SK-N-SH treated with all-trans-retinoic acid at 6 μM for 48 hours (cell line): ENCODE data around the gene PSMD3.

Source experiments
- ATAC-seq: fragments of 200-7000 bp; cut with Tn5 transposase; 3 replicates; pipeline ENCODE4 v1.9.1; 2020; ENCODE audit warnings: mild to moderate bottlenecking, moderate library complexity
- ARNTL ChIP-seq: fragments of 450-650 bp; formaldehyde crosslinking; IDR thresholded peaks from 2 replicates; pipeline ENCODE4 v1.5.0; 2020; ENCODE audit warnings: low read depth, mild to moderate bottlenecking, moderate library complexity, borderline replicate concordance
- BACH2 ChIP-seq: fragments of 250-450 bp; sonication (Bioruptor Pico); IDR thresholded peaks from 2 replicates; pipeline ENCODE4 v1.9.0; 2021; ENCODE audit warnings: mild to moderate bottlenecking, borderline replicate concordance
- CSDC2 ChIP-seq: fragments of 250-450 bp; sonication (Bioruptor Pico); IDR thresholded peaks from 2 replicates; pipeline ENCODE4 v1.5.0; 2020; ENCODE audit warnings: mild to moderate bottlenecking, moderate library complexity
- ESRRG ChIP-seq: fragments of 250-450 bp; sonication (Bioruptor Pico); IDR thresholded peaks from 2 replicates; pipeline ENCODE4 v1.6.1; 2021; ENCODE audit warnings: mild to moderate bottlenecking
- GLIS3 ChIP-seq: fragments of 250-450 bp; sonication (Bioruptor Pico); IDR thresholded peaks from 2 replicates; pipeline ENCODE4 v1.5.0; 2020; ENCODE audit warnings: mild to moderate bottlenecking, moderate library complexity
- ISL1 ChIP-seq: fragments of 250-450 bp; sonication (Bioruptor Pico); IDR thresholded peaks from 2 replicates; pipeline ENCODE4 v2.1.2; 2022; ENCODE audit warnings: mild to moderate bottlenecking, moderate library complexity
- OSR1 ChIP-seq: fragments of 250-450 bp; sonication (Bioruptor Pico); IDR thresholded peaks from 2 replicates; pipeline ENCODE4 v1.8.0; 2022; ENCODE audit warnings: moderate library complexity, mild to moderate bottlenecking, inconsistent platforms
- RARB ChIP-seq: fragments of 250-450 bp; sonication (Bioruptor Pico); IDR thresholded peaks from 2 replicates; pipeline ENCODE4 v1.8.0; 2021; ENCODE audit warnings: mild to moderate bottlenecking, moderate library complexity
- SNAI2 ChIP-seq: fragments of 250-450 bp; sonication (Bioruptor Pico); IDR thresholded peaks from 2 replicates; pipeline ENCODE4 v1.5.0; 2020; ENCODE audit warnings: mild to moderate bottlenecking, moderate library complexity
- TCF4 ChIP-seq: fragments of 250-450 bp; sonication (Bioruptor Pico); IDR thresholded peaks from 2 replicates; pipeline ENCODE4 v1.8.0; 2021; ENCODE audit warnings: mild to moderate bottlenecking, moderate library complexity, borderline replicate concordance
- TOX ChIP-seq: fragments of 250-450 bp; sonication (Bioruptor Pico); IDR thresholded peaks from 2 replicates; pipeline ENCODE4 v1.8.0; 2021; ENCODE audit warnings: mild to moderate bottlenecking, moderate library complexity, borderline replicate concordance
- ZC3H10 ChIP-seq: fragments of 250-450 bp; sonication (Bioruptor Pico); IDR thresholded peaks from 2 replicates; pipeline ENCODE4 v1.5.1; 2021; ENCODE audit warnings: mild to moderate bottlenecking, moderate library complexity
- ZFP3 ChIP-seq: fragments of 250-450 bp; sonication (Bioruptor Pico); IDR thresholded peaks from 2 replicates; pipeline ENCODE4 v1.5.0; 2020; ENCODE audit warnings: mild to moderate bottlenecking, moderate library complexity
- ZFP30 ChIP-seq: fragments of 450-650 bp; formaldehyde crosslinking; IDR thresholded peaks from 2 replicates; pipeline ENCODE4 v1.5.0; 2022; ENCODE audit warnings: mild to moderate bottlenecking, moderate library complexity
- ZNF565 ChIP-seq: fragments of 450-650 bp; formaldehyde crosslinking; conservative IDR thresholded peaks from 2 replicates; pipeline ENCODE4 v1.5.0; 2020; ENCODE audit warnings: low read depth, mild to moderate bottlenecking, moderate library complexity
- ZNF70 ChIP-seq: fragments of 450-650 bp; formaldehyde crosslinking; IDR thresholded peaks from 2 replicates; pipeline ENCODE4 v1.5.0; 2020; ENCODE audit warnings: mild to moderate bottlenecking, moderate library complexity
- ZNF8 ChIP-seq: fragments of 450-650 bp; formaldehyde crosslinking; IDR thresholded peaks from 2 replicates; pipeline ENCODE4 v1.5.0; 2020; ENCODE audit warnings: mild to moderate bottlenecking, moderate library complexity
- TF ChIP-seq, protein P1 (sequence below): fragments of 250-450 bp; sonication (Bioruptor Pico); IDR thresholded peaks from 2 replicates; pipeline ENCODE4 v1.5.0; 2020; ENCODE audit warnings: mild to moderate bottlenecking, moderate library complexity
- TF ChIP-seq, protein P2 (sequence below): fragments of 250-450 bp; sonication (Bioruptor Pico); IDR thresholded peaks from 2 replicates; pipeline ENCODE4 v1.8.0; 2021; ENCODE audit warnings: low read depth, mild to moderate bottlenecking, moderate library complexity, borderline replicate concordance
- TF ChIP-seq, protein P3 (sequence below): fragments of 250-450 bp; sonication (Bioruptor Pico); IDR thresholded peaks from 2 replicates; pipeline ENCODE4 v1.5.1; 2020; ENCODE audit warnings: low read depth, mild to moderate bottlenecking, moderate library complexity
- TF ChIP-seq, protein P4 (sequence below): fragments of 250-450 bp; sonication (Bioruptor Pico); IDR thresholded peaks from 2 replicates; pipeline ENCODE4 v1.5.1; 2021; ENCODE audit warnings: mild to moderate bottlenecking, moderate library complexity
- TF ChIP-seq, protein P5 (sequence below): fragments of 250-450 bp; sonication (Bioruptor Pico); IDR thresholded peaks from 2 replicates; pipeline ENCODE4 v1.8.0; 2020; ENCODE audit warnings: mild to moderate bottlenecking, moderate library complexity, borderline replicate concordance

PSMD3 gene

DNA sequence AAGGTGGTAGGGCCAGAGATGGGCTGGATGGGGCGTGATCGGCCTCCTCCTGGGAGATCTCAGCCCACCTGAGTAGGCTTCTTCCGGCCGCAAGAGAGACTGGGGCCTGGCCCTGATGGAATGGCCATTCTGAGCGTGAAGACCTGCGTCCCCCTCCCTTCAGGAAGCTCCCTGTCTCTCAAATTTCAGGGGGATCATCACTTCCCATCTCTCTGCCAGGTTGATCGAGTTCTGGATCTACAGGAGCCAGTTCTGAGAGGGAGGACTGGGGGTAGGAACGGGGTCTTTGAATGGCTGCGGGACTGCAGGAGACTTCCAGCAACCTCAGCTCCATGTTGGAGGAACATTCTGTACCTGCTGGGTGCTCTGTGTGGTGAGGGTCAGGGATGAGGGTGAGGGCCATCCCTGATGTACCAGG lies 27.1 kb upstream of the PSMD3 start:
- ATAC-seq = no peak
- no peak for TF ChIP-seq OSR1 (CRISPR knock-in tag)
- TF ChIP-seq GLIS3 (CRISPR knock-in tag) = no peak
- TF ChIP-seq ZNF565 (CRISPR knock-in tag) = no peak
- no peak for TF ChIP-seq TCF4 (CRISPR knock-in tag)
- no peak for TF ChIP-seq SNAI2 (CRISPR knock-in tag)
- no peak for TF ChIP-seq RARB (CRISPR knock-in tag)
- TF ChIP-seq ZNF8 (CRISPR knock-in tag) = no peak
- TF ChIP-seq, protein P1, sequence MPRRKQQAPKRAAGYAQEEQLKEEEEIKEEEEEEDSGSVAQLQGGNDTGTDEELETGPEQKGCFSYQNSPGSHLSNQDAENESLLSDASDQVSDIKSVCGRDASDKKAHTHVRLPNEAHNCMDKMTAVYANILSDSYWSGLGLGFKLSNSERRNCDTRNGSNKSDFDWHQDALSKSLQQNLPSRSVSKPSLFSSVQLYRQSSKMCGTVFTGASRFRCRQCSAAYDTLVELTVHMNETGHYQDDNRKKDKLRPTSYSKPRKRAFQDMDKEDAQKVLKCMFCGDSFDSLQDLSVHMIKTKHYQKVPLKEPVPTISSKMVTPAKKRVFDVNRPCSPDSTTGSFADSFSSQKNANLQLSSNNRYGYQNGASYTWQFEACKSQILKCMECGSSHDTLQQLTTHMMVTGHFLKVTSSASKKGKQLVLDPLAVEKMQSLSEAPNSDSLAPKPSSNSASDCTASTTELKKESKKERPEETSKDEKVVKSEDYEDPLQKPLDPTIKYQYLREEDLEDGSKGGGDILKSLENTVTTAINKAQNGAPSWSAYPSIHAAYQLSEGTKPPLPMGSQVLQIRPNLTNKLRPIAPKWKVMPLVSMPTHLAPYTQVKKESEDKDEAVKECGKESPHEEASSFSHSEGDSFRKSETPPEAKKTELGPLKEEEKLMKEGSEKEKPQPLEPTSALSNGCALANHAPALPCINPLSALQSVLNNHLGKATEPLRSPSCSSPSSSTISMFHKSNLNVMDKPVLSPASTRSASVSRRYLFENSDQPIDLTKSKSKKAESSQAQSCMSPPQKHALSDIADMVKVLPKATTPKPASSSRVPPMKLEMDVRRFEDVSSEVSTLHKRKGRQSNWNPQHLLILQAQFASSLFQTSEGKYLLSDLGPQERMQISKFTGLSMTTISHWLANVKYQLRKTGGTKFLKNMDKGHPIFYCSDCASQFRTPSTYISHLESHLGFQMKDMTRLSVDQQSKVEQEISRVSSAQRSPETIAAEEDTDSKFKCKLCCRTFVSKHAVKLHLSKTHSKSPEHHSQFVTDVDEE (CRISPR knock-in tag) = no peak
- TF ChIP-seq, protein P2, sequence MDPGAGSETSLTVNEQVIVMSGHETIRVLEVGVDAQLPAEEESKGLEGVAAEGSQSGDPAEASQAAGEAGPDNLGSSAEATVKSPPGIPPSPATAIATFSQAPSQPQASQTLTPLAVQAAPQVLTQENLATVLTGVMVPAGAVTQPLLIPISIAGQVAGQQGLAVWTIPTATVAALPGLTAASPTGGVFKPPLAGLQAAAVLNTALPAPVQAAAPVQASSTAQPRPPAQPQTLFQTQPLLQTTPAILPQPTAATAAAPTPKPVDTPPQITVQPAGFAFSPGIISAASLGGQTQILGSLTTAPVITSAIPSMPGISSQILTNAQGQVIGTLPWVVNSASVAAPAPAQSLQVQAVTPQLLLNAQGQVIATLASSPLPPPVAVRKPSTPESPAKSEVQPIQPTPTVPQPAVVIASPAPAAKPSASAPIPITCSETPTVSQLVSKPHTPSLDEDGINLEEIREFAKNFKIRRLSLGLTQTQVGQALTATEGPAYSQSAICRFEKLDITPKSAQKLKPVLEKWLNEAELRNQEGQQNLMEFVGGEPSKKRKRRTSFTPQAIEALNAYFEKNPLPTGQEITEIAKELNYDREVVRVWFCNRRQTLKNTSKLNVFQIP (CRISPR knock-in tag) = no peak
- TF ChIP-seq BACH2 (CRISPR knock-in tag) = no peak
- TF ChIP-seq ISL1 (CRISPR knock-in tag) = no peak
- TF ChIP-seq ARNTL (CRISPR knock-in tag) = no peak
- no peak for TF ChIP-seq CSDC2 (CRISPR knock-in tag)
- no peak for TF ChIP-seq ZC3H10
- TF ChIP-seq, protein P3, sequence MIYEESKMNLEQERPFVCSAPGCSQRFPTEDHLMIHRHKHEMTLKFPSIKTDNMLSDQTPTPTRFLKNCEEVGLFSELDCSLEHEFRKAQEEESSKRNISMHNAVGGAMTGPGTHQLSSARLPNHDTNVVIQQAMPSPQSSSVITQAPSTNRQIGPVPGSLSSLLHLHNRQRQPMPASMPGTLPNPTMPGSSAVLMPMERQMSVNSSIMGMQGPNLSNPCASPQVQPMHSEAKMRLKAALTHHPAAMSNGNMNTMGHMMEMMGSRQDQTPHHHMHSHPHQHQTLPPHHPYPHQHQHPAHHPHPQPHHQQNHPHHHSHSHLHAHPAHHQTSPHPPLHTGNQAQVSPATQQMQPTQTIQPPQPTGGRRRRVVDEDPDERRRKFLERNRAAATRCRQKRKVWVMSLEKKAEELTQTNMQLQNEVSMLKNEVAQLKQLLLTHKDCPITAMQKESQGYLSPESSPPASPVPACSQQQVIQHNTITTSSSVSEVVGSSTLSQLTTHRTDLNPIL (CRISPR knock-in tag) = no peak
- no peak for TF ChIP-seq ZFP3 (CRISPR knock-in tag)

DNA sequence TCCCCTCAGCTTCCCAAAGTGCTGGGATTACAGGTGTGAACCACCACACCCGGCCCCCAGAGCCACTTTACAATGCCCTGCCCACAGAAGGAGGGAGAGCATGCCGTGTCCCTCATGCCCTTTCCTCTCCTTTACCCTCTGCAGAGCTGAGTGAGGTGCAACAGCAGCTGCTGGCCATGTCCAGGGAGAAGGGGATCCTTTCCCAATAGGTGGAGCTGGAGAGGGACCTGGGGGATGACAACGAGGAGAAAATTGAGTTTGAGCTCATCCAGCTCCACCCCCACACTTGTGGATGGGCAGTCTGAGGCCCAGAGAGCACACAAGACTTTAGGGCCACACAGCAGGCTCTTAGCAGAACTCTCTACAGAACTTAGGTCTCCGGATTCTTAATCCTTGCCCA lies 25.7 kb upstream of the PSMD3 start:
- ATAC-seq = no peak
- TF ChIP-seq RARB (CRISPR knock-in tag) (no peak), SNAI2 (CRISPR knock-in tag) (no peak)
- TF ChIP-seq, protein P3 (CRISPR knock-in tag) = no peak

DNA sequence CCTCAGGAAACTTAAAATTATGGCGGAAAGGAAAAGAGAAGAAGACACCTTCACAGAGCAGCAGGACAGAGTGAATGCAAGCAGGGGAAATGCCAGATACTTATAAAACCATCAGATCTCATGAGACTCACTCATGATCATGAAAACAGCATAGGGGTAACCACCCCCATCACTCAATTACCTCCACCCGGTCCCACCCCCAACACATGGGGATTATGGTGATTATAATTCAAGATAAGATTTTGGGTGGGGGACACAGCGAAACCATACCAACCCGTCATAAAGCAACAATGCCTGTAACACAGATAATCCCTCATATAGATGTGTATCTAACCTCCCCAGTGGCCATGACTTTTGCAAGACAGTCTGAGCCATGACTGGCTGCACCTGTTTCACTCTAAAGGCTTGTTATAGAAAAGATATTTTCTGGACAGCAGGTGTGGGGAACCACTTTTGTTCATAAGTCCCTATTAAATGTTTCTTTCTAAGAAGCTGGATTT lies 24.8 kb upstream of the PSMD3 start:
- no peak for TF ChIP-seq BACH2 (CRISPR knock-in tag)
- no peak for TF ChIP-seq OSR1 (CRISPR knock-in tag)
- ATAC-seq = no peak

DNA sequence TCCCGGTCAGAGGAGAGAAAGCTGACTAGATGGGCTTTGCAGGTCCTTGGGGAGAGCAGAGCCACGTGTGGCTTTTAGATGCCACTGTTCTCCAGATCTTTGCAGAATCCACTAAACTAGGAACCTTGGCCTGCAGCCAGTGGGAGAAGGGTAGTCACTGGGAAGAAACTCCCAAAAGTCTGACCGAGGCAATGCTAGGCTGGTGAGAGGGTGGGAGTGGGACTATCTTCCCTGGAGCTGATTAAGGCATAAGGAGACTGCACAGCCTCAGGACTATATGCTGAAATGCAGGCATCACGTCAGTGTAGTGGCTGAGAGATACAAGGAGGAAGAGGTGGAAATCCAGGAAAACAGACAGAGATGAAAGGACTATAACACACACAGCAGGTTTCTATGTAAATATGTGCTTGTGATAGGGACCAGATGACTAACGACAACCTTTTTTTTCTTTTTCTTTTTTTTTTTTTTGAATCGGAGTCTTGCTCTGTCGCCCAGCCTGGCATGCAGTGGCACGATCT lies 20.0 kb upstream of the PSMD3 start:
- ATAC-seq = no peak
- no peak for TF ChIP-seq GLIS3 (CRISPR knock-in tag)
- TF ChIP-seq CSDC2 (CRISPR knock-in tag) = no peak
- TF ChIP-seq TOX = no peak
- TF ChIP-seq ARNTL (CRISPR knock-in tag) = no peak
- TF ChIP-seq, protein P4, sequence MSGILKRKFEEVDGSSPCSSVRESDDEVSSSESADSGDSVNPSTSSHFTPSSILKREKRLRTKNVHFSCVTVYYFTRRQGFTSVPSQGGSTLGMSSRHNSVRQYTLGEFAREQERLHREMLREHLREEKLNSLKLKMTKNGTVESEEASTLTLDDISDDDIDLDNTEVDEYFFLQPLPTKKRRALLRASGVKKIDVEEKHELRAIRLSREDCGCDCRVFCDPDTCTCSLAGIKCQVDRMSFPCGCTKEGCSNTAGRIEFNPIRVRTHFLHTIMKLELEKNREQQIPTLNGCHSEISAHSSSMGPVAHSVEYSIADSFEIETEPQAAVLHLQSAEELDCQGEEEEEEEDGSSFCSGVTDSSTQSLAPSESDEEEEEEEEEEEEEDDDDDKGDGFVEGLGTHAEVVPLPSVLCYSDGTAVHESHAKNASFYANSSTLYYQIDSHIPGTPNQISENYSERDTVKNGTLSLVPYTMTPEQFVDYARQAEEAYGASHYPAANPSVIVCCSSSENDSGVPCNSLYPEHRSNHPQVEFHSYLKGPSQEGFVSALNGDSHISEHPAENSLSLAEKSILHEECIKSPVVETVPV (CRISPR knock-in tag) = no peak
- TF ChIP-seq, protein P5, sequence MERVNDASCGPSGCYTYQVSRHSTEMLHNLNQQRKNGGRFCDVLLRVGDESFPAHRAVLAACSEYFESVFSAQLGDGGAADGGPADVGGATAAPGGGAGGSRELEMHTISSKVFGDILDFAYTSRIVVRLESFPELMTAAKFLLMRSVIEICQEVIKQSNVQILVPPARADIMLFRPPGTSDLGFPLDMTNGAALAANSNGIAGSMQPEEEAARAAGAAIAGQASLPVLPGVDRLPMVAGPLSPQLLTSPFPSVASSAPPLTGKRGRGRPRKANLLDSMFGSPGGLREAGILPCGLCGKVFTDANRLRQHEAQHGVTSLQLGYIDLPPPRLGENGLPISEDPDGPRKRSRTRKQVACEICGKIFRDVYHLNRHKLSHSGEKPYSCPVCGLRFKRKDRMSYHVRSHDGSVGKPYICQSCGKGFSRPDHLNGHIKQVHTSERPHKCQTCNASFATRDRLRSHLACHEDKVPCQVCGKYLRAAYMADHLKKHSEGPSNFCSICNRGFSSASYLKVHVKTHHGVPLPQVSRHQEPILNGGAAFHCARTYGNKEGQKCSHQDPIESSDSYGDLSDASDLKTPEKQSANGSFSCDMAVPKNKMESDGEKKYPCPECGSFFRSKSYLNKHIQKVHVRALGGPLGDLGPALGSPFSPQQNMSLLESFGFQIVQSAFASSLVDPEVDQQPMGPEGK = no peak
- TF ChIP-seq ESRRG (CRISPR knock-in tag) = no peak
- TF ChIP-seq TCF4 (CRISPR knock-in tag) = no peak
- TF ChIP-seq ZNF8 (CRISPR knock-in tag) = no peak
- no peak for TF ChIP-seq ZFP30 (CRISPR knock-in tag)
- TF ChIP-seq ZFP3 (CRISPR knock-in tag) = no peak
- TF ChIP-seq, protein P1 (CRISPR knock-in tag) = no peak
- TF ChIP-seq ZNF70 = no peak
